Measurements from ENCODE around the gene WWC2.

The WWC2 gene

DNA sequence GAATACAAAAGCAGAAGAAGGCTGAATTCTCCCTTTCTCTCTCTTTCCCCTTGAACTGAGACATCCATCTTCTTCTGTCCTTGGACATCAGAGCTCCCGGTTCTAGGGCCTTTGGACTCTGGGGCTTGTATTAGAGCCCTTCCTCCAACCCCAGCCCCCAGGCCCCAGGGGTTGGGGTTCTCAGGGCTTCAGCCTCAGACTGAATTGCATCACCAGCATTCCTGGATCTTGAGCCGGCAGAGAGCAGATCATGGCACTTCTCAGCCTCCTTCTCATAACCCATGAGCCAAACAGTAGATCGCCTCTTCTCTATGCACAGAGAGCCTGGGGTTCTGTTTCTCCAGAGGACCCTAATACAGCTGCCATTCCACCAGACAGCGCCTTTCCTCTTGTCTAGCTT is 248.5 kb downstream of the WWC2 start:
- H3K9me3 ChIP-seq = no peaks in the 10 kb centered on the region
- peaks cover 16% of the 10 kb centered on the region for H3K27me3 ChIP-seq
- H3K27ac ChIP-seq = no peak overlapping the region
- no peaks in the 10 kb centered on the region for H3K36me3 ChIP-seq
- no peaks in the 10 kb centered on the region for H3K4me1 ChIP-seq (ENCODE audit: control insufficient read depth in 1 of 2, insufficient read depth in 1 of 2, low read depth in 1 of 2, low read length in 1 of 2)
- TF ChIP-seq, protein P1, sequence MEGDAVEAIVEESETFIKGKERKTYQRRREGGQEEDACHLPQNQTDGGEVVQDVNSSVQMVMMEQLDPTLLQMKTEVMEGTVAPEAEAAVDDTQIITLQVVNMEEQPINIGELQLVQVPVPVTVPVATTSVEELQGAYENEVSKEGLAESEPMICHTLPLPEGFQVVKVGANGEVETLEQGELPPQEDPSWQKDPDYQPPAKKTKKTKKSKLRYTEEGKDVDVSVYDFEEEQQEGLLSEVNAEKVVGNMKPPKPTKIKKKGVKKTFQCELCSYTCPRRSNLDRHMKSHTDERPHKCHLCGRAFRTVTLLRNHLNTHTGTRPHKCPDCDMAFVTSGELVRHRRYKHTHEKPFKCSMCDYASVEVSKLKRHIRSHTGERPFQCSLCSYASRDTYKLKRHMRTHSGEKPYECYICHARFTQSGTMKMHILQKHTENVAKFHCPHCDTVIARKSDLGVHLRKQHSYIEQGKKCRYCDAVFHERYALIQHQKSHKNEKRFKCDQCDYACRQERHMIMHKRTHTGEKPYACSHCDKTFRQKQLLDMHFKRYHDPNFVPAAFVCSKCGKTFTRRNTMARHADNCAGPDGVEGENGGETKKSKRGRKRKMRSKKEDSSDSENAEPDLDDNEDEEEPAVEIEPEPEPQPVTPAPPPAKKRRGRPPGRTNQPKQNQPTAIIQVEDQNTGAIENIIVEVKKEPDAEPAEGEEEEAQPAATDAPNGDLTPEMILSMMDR (IDR thresholded peaks at IDR 0.05) = no peak
- H3K4me3 ChIP-seq (ENCODE audit: low read depth in 1 of 2, low read length in 1 of 2) = no peak overlapping the region

- H3K27me3 ChIP-seq = peaks cover 10% of the 10 kb centered on the region
- H3K9me3 ChIP-seq = no peaks in the 10 kb centered on the region
- H3K4me1 ChIP-seq (ENCODE audit: control insufficient read depth in 1 of 2, insufficient read depth in 1 of 2, low read depth in 1 of 2, low read length in 1 of 2) = no peaks in the 10 kb centered on the region
- TF ChIP-seq, protein P1 (IDR thresholded peaks at IDR 0.05) = no peak
- H3K27ac ChIP-seq = no peak overlapping the region
- H3K4me3 ChIP-seq (ENCODE audit: low read depth in 1 of 2, low read length in 1 of 2) = no peak overlapping the region
- H3K36me3 ChIP-seq = no peaks in the 10 kb centered on the region
Measured at GRCh38 chr4:183348136-183348535, 249.1 kb downstream of the WWC2 start.

DNA sequence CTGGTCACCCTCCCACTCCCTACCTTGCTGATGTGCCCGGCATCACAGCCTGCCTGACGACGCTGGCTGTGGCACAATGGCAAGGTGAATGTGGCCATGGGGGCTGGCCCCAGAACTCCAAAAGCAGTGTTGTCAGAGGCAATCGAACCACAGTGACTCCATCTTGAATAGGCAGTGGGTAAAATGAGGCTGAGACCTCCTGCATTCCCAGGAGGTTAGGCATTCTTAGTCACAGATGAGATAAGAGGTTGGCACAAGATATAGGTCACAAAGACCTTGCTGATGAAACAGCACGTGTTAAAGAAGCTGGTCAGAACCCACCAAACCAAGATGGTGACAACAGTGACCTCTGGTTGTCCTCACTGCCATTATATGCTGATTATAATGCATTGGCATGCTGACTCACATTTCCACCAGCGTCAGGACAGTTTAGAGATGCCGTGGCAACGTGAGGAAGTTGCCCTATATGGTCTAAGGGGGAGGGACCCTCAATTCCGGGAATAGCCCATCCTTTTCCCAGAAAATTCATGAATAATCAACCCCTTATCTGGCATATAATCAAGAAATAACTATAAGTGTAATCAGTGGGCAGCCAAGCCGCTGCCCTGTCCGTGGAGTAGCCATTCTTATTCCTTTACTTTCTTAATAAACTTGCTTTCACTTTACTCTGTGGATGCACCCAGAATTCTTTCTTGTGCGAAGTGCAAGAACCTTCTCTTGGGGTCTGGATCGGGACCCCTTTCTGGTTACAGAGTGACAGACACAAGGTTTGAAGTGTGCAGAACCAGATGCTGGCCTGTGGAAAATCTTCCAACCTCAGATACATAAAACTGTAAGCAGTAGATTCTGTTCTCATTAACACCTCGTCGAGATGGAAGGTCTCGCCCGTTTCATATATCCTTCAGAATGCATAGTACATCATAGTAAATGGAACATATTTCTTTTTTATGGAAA is 249.9 kb downstream of the WWC2 start:
- no peak overlapping the region for H3K4me3 ChIP-seq (ENCODE audit: low read depth in 1 of 2, low read length in 1 of 2)
- peaks cover 1% of the 10 kb centered on the region for H3K27me3 ChIP-seq
- TF ChIP-seq, protein P1 (IDR thresholded peaks at IDR 0.05) = no peak
- no peaks in the 10 kb centered on the region for H3K9me3 ChIP-seq
- H3K36me3 ChIP-seq = no peaks in the 10 kb centered on the region
- H3K4me1 ChIP-seq (ENCODE audit: control insufficient read depth in 1 of 2, insufficient read depth in 1 of 2, low read depth in 1 of 2, low read length in 1 of 2) = no peaks in the 10 kb centered on the region
- H3K27ac ChIP-seq = no peak overlapping the region

DNA sequence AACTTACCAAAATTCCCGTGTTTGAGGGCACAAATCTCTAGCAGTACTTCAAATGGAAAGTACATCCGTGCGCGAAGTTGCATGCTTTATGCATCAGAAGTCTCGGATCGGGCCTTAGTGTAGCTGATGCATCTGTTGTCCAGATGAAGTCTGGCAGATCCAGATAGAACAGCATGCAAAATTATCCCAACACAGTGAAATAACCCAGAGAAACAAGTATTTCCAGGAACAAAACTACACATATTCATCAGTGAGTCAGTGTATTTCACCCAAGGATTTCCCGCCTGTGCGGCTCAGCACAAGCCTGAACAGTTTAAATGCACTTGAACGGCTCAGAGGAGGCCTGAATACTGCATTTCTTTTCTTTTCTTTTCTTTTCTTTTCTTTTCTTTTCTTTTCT is 250.6 kb downstream of the WWC2 start:
- Histone ChIP-seq H3K4me3 (ENCODE audit: low read depth in 1 of 2, low read length in 1 of 2) (no peak overlapping the region), H3K9me3 (no peaks in the 10 kb centered on the region), H3K27ac (no peak overlapping the region), H3K36me3 (no peaks in the 10 kb centered on the region), H3K4me1 (ENCODE audit: control insufficient read depth in 1 of 2, insufficient read depth in 1 of 2, low read depth in 1 of 2, low read length in 1 of 2) (no peaks in the 10 kb centered on the region), H3K27me3 (no peaks in the 10 kb centered on the region)
- TF ChIP-seq, protein P1 (IDR thresholded peaks at IDR 0.05) = no peak

DNA sequence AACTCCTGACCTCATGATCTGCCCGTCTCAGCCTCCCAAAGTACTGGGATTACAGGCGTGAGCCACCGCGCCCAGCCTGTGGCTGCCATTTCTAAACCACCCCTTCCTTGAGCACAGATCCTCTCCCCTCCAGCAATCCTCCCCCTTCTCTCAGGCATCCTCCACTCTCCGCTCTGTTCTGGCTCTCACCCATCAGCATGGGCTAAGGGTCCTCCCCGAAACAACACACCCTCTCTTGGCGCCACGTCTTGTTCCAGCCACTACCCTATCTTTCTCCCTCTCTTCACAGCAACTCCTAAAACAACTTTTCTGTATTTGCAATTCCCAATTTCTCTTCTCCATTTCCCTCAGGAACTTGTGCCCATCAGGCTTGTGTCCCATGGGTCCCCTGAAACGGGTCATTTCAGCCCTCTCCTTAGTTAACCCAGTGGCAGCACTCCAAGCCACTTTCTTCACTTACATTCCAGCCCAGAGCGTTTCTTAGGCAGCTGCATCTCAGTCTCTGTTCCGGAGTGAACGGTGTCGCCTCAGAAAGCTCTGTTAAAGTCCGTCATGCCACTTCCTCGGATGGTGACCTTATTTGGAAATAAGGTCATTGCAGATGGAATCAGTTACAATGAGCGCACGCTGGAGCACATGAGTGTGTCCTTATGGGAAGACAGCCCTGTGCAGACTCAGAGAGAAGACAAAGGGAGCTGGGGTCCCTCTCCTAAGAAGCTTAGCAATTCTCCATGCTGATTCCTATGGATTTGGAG is 251.4 kb downstream of the WWC2 start:
- TF ChIP-seq, protein P1 (IDR thresholded peaks at IDR 0.05) = no peak
- H3K4me1 ChIP-seq (ENCODE audit: control insufficient read depth in 1 of 2, insufficient read depth in 1 of 2, low read depth in 1 of 2, low read length in 1 of 2) = no peaks in the 10 kb centered on the region
- H3K9me3 ChIP-seq = no peaks in the 10 kb centered on the region
- no peaks in the 10 kb centered on the region for H3K36me3 ChIP-seq
- no peak overlapping the region for H3K27ac ChIP-seq
- H3K27me3 ChIP-seq = no peaks in the 10 kb centered on the region
- no peak overlapping the region for H3K4me3 ChIP-seq (ENCODE audit: low read depth in 1 of 2, low read length in 1 of 2)

All from neutrophil (primary cell).